RWPE2 (cell line): ENCODE results near the gene ATP9A.

Experiments used
- ATAC-seq: fragments of 200-7000 bp; cut with Tn5 transposase; 3 replicates; pipeline ENCODE4 v1.9.1; 2021; ENCODE audit warnings: low read depth
- DNase-seq: peaks from one replicate; pipeline ENCODE4 v3.0.0-alpha.2; 2020; ENCODE audit warnings: low spot score
- H3K27ac ChIP-seq: fragments of 450-650 bp; 2 replicates; pipeline ENCODE4 v1.5.1; 2017; ENCODE audit warnings: mild to moderate bottlenecking; ENCODE audit not compliant: poor library complexity, severe bottlenecking
- H3K27me3 ChIP-seq: fragments of 250-450 bp; sonication (Bioruptor Pico); 2 replicates; pipeline ENCODE4 v1.5.1; 2021; ENCODE audit warnings: mild to moderate bottlenecking, moderate library complexity; ENCODE audit not compliant: insufficient read depth, poor library complexity, severe bottlenecking
- H3K36me3 ChIP-seq: fragments of 250-450 bp; sonication (Bioruptor Pico); 2 replicates; pipeline ENCODE4 v1.5.1; 2020; ENCODE audit warnings: low read depth, mild to moderate bottlenecking, moderate library complexity
- H3K4me1 ChIP-seq: fragments of 250-450 bp; sonication (Bioruptor Pico); 2 replicates; pipeline ENCODE4 v1.5.1; 2021; ENCODE audit warnings: mild to moderate bottlenecking, moderate library complexity; ENCODE audit not compliant: insufficient read depth, poor library complexity, severe bottlenecking
- H3K4me3 ChIP-seq: fragments of 250-450 bp; sonication (Bioruptor Pico); 2 replicates; pipeline ENCODE4 v1.5.1; 2021; ENCODE audit warnings: mild to moderate bottlenecking, moderate library complexity; ENCODE audit not compliant: severe bottlenecking
- H3K9me3 ChIP-seq: fragments of 250-450 bp; sonication (Bioruptor Pico); 2 replicates; pipeline ENCODE4 v1.5.1; 2021; ENCODE audit warnings: mild to moderate bottlenecking, moderate library complexity; ENCODE audit not compliant: severe bottlenecking
- CTCF ChIP-seq: fragments of 450-650 bp; IDR thresholded peaks from one replicate; pipeline ENCODE4 v1.5.1; 2017; ENCODE audit warnings: mild to moderate bottlenecking, moderate library complexity; ENCODE audit not compliant: poor library complexity, severe bottlenecking

ATP9A gene

GRCh38 chr20:51700809-51701285 is 67.3 kb downstream of the ATP9A start:
- no peak for DNase-seq
- H3K4me3 ChIP-seq: no peak overlapping the region
- ATAC-seq: peak; percentile 65
- peaks cover 20% of the 10 kb centered on the region for H3K4me1 ChIP-seq
- no peak overlapping the region for H3K27ac ChIP-seq
- H3K27me3 ChIP-seq: no peaks in the 10 kb centered on the region
- peak; percentile 99 for TF ChIP-seq CTCF
- H3K36me3 ChIP-seq: no peaks in the 10 kb centered on the region
- no peaks in the 10 kb centered on the region for H3K9me3 ChIP-seq

GRCh38 chr20:51698252-51698651 is 69.9 kb downstream of the ATP9A start:
- ATAC-seq (no peak), DNase-seq (peak; percentile 58)
- TF ChIP-seq CTCF: no peak
- Histone ChIP-seq H3K27me3 (no peaks in the 10 kb centered on the region), H3K27ac (no peak overlapping the region), H3K36me3 (no peaks in the 10 kb centered on the region), H3K4me1 (peaks cover 25% of the 10 kb centered on the region), H3K9me3 (no peaks in the 10 kb centered on the region), H3K4me3 (no peak overlapping the region)

GRCh38 chr20:51697096-51697826 is 70.9 kb downstream of the ATP9A start:
- no peak for TF ChIP-seq CTCF
- Histone ChIP-seq H3K9me3 (no peaks in the 10 kb centered on the region), H3K4me3 (no peak overlapping the region), H3K27ac (peak overlapping the region; percentile 40), H3K27me3 (no peaks in the 10 kb centered on the region), H3K4me1 (peaks cover 25% of the 10 kb centered on the region), H3K36me3 (no peaks in the 10 kb centered on the region)
- DNase-seq: peak; percentile 38
- no peak for ATAC-seq

GRCh38 chr20:51696304-51697071 is 71.7 kb downstream of the ATP9A start:
- Histone ChIP-seq H3K27me3 (no peaks in the 10 kb centered on the region), H3K36me3 (no peaks in the 10 kb centered on the region), H3K9me3 (no peaks in the 10 kb centered on the region), H3K4me3 (no peak overlapping the region), H3K27ac (peak overlapping the region; percentile 40), H3K4me1 (peaks cover 25% of the 10 kb centered on the region)
- no peak for TF ChIP-seq CTCF
- DNase-seq (no peak), ATAC-seq (peak; percentile 45)
